ENCODE data around the gene RNASE2. TPM values are rescaled to one million over a fixed set of nuclear protein-coding genes. Genes with fewer than 3 reads are reported as not detected.

The RNASE2 gene
- total RNA-seq, 1 experiment from 2014 or later, result not detected

DNA sequence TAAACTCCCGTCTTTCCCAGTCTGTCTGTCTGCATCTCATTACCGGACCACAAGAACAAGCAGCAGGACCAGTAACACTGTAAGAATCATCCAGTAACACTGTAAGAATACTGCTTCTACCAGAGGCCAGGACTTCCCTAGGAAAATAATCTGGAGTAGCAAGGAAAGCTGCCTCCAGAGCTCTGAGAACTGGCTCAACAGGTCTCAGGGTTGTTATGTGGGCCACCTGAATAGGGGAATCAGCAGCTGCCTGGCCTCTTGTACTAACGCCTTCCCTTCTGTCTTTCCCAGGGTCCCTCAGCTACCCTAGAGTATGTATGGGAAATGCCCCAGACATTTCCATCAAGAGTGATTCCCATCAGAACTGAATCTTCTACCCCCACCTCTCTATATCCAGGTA lies 42.9 kb downstream of the RNASE2 start:
- peaks cover 13% of the 10 kb centered on the region; the same call in 1 of the 2 replicates for H3F3A ChIP-seq (ENCODE audit: insufficient read depth, low read depth)
- peak overlapping the region; percentile 47 for H3K4me2 ChIP-seq
- intact Hi-C loops (cut with micrococcal nuclease; ENCODE audit: unreplicated experiment), result loop anchor here (2.0 to 5.0 kb wide), 2 partner anchors 27 to 366 kb away; no protein-coding TSS in a partner anchor
- no TSS peak for BruUV-seq (replicated peaks)
- H3K9me2 ChIP-seq (ENCODE audit: insufficient read depth), result no peaks in the 10 kb centered on the region
- no peaks in the 10 kb centered on the region for H3K27me3 ChIP-seq (ENCODE audit: insufficient read depth, low read depth)
- no peaks in the 10 kb centered on the region for H3K79me2 ChIP-seq (ENCODE audit: low read depth)
- H2AFZ ChIP-seq, result no peak overlapping the region
- H3K4me3 ChIP-seq, result no peak overlapping the region
- CTCF ChIA-PET, result interaction anchor here (1.9 kb wide), 1 partner anchor 27 kb away, joined by 9 read pairs; no protein-coding TSS in a partner anchor
- TF ChIP-seq, protein P1, sequence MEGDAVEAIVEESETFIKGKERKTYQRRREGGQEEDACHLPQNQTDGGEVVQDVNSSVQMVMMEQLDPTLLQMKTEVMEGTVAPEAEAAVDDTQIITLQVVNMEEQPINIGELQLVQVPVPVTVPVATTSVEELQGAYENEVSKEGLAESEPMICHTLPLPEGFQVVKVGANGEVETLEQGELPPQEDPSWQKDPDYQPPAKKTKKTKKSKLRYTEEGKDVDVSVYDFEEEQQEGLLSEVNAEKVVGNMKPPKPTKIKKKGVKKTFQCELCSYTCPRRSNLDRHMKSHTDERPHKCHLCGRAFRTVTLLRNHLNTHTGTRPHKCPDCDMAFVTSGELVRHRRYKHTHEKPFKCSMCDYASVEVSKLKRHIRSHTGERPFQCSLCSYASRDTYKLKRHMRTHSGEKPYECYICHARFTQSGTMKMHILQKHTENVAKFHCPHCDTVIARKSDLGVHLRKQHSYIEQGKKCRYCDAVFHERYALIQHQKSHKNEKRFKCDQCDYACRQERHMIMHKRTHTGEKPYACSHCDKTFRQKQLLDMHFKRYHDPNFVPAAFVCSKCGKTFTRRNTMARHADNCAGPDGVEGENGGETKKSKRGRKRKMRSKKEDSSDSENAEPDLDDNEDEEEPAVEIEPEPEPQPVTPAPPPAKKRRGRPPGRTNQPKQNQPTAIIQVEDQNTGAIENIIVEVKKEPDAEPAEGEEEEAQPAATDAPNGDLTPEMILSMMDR (conservative IDR thresholded peaks at IDR 0.05), result no peak
- TF ChIP-seq EZH2 (IDR thresholded peaks at IDR 0.05; ENCODE audit: low read depth), result no peak
- no peaks in the 10 kb centered on the region for H4K20me1 ChIP-seq (ENCODE audit: insufficient read depth)
- POLR2A ChIA-PET (ENCODE audit: unreplicated experiment), result interaction anchor here (0.7 kb wide), 1 partner anchor 11 kb away, joined by 3 read pairs; no protein-coding TSS in a partner anchor
- H3K4me1 ChIP-seq (replicated peaks; ENCODE audit: insufficient read depth), result peaks cover 20% of the 10 kb centered on the region
- H3K27ac ChIP-seq, result peak overlapping the region; percentile 68
- H3K36me3 ChIP-seq (ENCODE audit: low read depth), result no peaks in the 10 kb centered on the region
- DNase-seq, result peak; percentile 17 to 61
- H3K9me3 ChIP-seq (ENCODE audit: insufficient read depth, low read depth), result no peaks in the 10 kb centered on the region

DNA sequence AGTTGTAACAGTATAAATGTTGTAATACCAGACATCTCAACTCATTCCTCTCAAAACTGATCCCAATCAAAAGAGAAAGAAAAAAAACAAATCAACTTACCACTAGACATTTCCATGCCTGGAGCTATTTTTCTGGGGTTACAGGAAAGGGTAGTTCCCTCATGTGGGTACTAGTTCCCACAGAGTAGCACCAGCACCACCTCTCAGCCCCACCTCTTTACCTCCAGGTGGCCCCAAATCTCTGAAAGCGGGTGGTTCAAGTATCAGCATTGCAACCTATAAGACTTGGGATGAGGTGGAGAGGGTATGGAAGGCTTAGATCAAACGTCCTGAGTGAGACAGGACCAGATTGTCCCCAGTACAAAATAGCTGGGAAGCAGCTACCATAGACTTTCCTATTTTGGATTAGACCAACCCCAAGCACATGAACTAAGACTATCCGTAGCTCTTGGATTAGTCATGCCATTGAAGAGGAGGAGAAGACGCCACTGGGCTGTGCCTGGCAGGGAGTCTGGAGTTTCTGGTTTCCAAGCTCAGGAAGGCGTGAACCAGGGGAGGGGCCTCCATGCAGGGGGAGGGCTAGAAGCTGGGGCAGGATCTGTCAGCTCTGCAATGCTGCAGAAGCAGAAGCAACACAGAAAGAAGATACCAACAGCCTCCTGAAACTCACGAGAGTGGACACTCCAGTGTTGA lies 43.5 kb downstream of the RNASE2 start, which contains the start of gene SLC39A2:
Gene SLC39A2 (plus strand): TSS at position 620 of the 693 bp plus-strand sequence. CDS start 154 bp downstream, outside the sequence.
- peak; percentile 64 to 76 for DNase-seq
- no peak within 1 kb of the TSS for H3K4me3 ChIP-seq
- BruUV-seq (replicated peaks), result no TSS peak
- TF ChIP-seq, protein P1 (conservative IDR thresholded peaks at IDR 0.05), result no peak
- no peak for TF ChIP-seq EZH2 (IDR thresholded peaks at IDR 0.05; ENCODE audit: low read depth)
- peaks cover 13% of the 10 kb centered on the region; the same call in 1 of the 2 replicates for H3F3A ChIP-seq (ENCODE audit: insufficient read depth, low read depth)
- H3K27me3 ChIP-seq (ENCODE audit: insufficient read depth, low read depth), result no peaks in the 10 kb centered on the region
- H3K79me2 ChIP-seq (ENCODE audit: low read depth), result no peaks in the 10 kb centered on the region
- no peaks in the 10 kb centered on the region for H3K36me3 ChIP-seq (ENCODE audit: low read depth)
- no peak within 1 kb of the TSS for H2AFZ ChIP-seq
- no peaks in the 10 kb centered on the region for H3K9me3 ChIP-seq (ENCODE audit: insufficient read depth, low read depth)
- no peaks in the 10 kb centered on the region for H3K9me2 ChIP-seq (ENCODE audit: insufficient read depth)
- peak within 1 kb of the TSS; percentile 47 for H3K4me2 ChIP-seq
- ChIA-PET POLR2A (ENCODE audit: unreplicated experiment) (interaction anchor here (0.7 kb wide), 1 partner anchor 11 kb away, joined by 3 read pairs; no protein-coding TSS in a partner anchor), CTCF (interaction anchor here (0.6 to 1.9 kb wide), 4 partner anchors 16 to 106 kb away, joined by 3 to 9 read pairs (median 4); no protein-coding TSS in a partner anchor)
- H3K4me1 ChIP-seq (replicated peaks; ENCODE audit: insufficient read depth), result peaks cover 20% of the 10 kb centered on the region
- H3K27ac ChIP-seq, result peak within 1 kb of the TSS; percentile 68
- no peaks in the 10 kb centered on the region for H4K20me1 ChIP-seq (ENCODE audit: insufficient read depth)
- intact Hi-C loops (cut with micrococcal nuclease; ENCODE audit: unreplicated experiment), result loop anchor here (2.0 to 5.0 kb wide), 2 partner anchors 28 to 367 kb away; no protein-coding TSS in a partner anchor

- POLR2A ChIA-PET (ENCODE audit: unreplicated experiment), result no interaction called here
- intact Hi-C loops (cut with micrococcal nuclease; ENCODE audit: unreplicated experiment), result loop anchor here (2.0 to 5.0 kb wide), 2 partner anchors 29 to 367 kb away; no protein-coding TSS in a partner anchor
- CTCF ChIA-PET, result interaction anchor here (1.1 to 1.9 kb wide), 3 partner anchors 15 to 105 kb away, joined by 3 to 9 read pairs (median 4); no protein-coding TSS in a partner anchor
- no peak for DNase-seq
- no peak overlapping the region for H3K27ac ChIP-seq
- no peaks in the 10 kb centered on the region for H3K9me3 ChIP-seq (ENCODE audit: insufficient read depth, low read depth)
- peaks cover 20% of the 10 kb centered on the region for H3K4me1 ChIP-seq (replicated peaks; ENCODE audit: insufficient read depth)
- no TSS peak for BruUV-seq (replicated peaks)
- H4K20me1 ChIP-seq (ENCODE audit: insufficient read depth), result no peaks in the 10 kb centered on the region
- peak overlapping the region; percentile 47; the same call in 1 of the 2 replicates for H3K4me2 ChIP-seq
- no peak for TF ChIP-seq EZH2 (IDR thresholded peaks at IDR 0.05; ENCODE audit: low read depth)
- TF ChIP-seq, protein P1 (conservative IDR thresholded peaks at IDR 0.05), result no peak
- no peaks in the 10 kb centered on the region for H3K9me2 ChIP-seq (ENCODE audit: insufficient read depth)
- no peaks in the 10 kb centered on the region for H3K27me3 ChIP-seq (ENCODE audit: insufficient read depth, low read depth)
- H3K79me2 ChIP-seq (ENCODE audit: low read depth), result no peaks in the 10 kb centered on the region
- no peak overlapping the region for H2AFZ ChIP-seq
- H3K36me3 ChIP-seq (ENCODE audit: low read depth), result no peaks in the 10 kb centered on the region
- peaks cover 13% of the 10 kb centered on the region; the same call in 1 of the 2 replicates for H3F3A ChIP-seq (ENCODE audit: insufficient read depth, low read depth)
- no peak overlapping the region for H3K4me3 ChIP-seq
Measured at GRCh38 chr14:20999591-20999990, 44.3 kb downstream of the RNASE2 start.
